ENCODE data around the gene PAPOLB. TPM values are rescaled to one million over a fixed set of nuclear protein-coding genes. Genes with fewer than 3 reads are reported as not detected.

Gene PAPOLB
- total RNA-seq, 4 donors from 2014 or later, result 0.12 to 1.4 (median 0.31) TPM

- TF ChIP-seq CTCF (IDR thresholded peaks at IDR 0.05), result no peak
- ATAC-seq (ENCODE audit: low FRiP score) (no peak), DNase-seq (ENCODE audit: low spot score) (no peak)
Measured at GRCh38 chr7:4835398-4836205, 26.2 kb downstream of the PAPOLB start.

- DNase-seq (ENCODE audit: low spot score) (no peak), ATAC-seq (ENCODE audit: low FRiP score) (no peak)
- TF ChIP-seq CTCF (IDR thresholded peaks at IDR 0.05), result no peak
Measured at GRCh38 chr7:4834601-4835397, 27.0 kb downstream of the PAPOLB start.

GRCh38 chr7:4833691-4834600 lies 27.9 kb downstream of the PAPOLB start:
- no peak for ATAC-seq (ENCODE audit: low FRiP score)
- DNase-seq (ENCODE audit: low spot score), result no peak
- no peak for TF ChIP-seq CTCF (IDR thresholded peaks at IDR 0.05)

- no peak for TF ChIP-seq CTCF (IDR thresholded peaks at IDR 0.05)
- DNase-seq (ENCODE audit: low spot score), result no peak
- ATAC-seq (ENCODE audit: low FRiP score), result no peak
Measured at GRCh38 chr7:4833176-4833575, 28.7 kb downstream of the PAPOLB start.

GRCh38 chr7:4832711-4833110 lies 29.1 kb downstream of the PAPOLB start:
- no peak for TF ChIP-seq CTCF (IDR thresholded peaks at IDR 0.05)
- DNase-seq (ENCODE audit: low spot score), result no peak
- no peak for ATAC-seq (ENCODE audit: low FRiP score)

GRCh38 chr7:4831723-4832495 lies 29.9 kb downstream of the PAPOLB start:
- no peak for TF ChIP-seq CTCF (IDR thresholded peaks at IDR 0.05)
- no peak for ATAC-seq (ENCODE audit: low FRiP score)
- DNase-seq (ENCODE audit: low spot score), result no peak

All from omental fat pad (tissue), 4 donors.